ENCODE results near the gene XIAP.

Gene XIAP

GRCh38 chrX:123961268-123962005 is 101.6 kb downstream of the XIAP start, which contains the start of gene STAG2:
TSS of gene STAG2 (plus strand) at chrX:123961706. CDS start at chrX:124022628, 60,922 bp downstream.
- DNase-seq, result peak; percentile 70

DNA sequence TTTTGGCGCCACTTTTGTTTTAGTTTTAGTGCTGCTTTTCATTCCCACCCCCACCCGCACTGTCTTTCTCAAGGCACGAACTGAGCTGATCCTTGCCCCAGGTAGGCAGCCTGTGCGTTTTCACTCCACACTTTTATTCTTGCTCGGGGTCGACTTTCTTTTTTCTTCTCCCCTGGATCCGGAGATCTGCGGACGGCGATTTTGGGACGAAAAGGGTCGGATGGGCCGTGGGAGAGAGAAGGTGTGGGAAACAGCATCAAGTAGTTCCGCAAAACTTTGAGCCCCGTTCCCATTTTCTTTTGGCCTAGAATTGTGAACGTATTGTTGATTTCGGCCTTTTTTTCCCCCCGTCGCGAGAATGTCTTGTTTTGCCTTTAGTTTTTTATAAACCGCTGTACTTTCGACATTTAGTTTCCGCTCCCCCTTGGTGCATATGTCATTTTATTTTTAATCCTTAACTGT is 102.2 kb downstream of the XIAP start:
- no peak for DNase-seq

- peak; percentile 87 for DNase-seq
Measured at GRCh38 chrX:123962794-123963373, 103.0 kb downstream of the XIAP start.
